IPS-18c (cell line): ENCODE measurements around the gene KAT7.
A peak's percentile ranks its signal among the peaks of the same experiment; 100 is the strongest.
"Not testable (repeated sequence)": the region's sequence is repeated elsewhere in the genome, so short reads cannot be mapped to it uniquely, and the experiment has no call there.

ENCODE experiments used
- H3K4me3 ChIP-seq: 2 replicates; pipeline ENCODE4 v1.7.0; 2013; ENCODE audit warnings: low read depth, mild to moderate bottlenecking, low read length, moderate library complexity; ENCODE audit not compliant: insufficient read depth
- H3K9me3 ChIP-seq: one replicate; pipeline ENCODE4 v1.6.1; 2013; ENCODE audit warnings: mild to moderate bottlenecking, low read length, moderate library complexity; ENCODE audit not compliant: control insufficient read depth, insufficient read depth

The KAT7 gene

GRCh38 chr17:49757151-49757777, 31.2 kb upstream of the KAT7 start:
- no peaks in the 10 kb centered on the region for H3K9me3 ChIP-seq
- H3K4me3 ChIP-seq = no peak overlapping the region

GRCh38 chr17:49758464-49759010, 29.9 kb upstream of the KAT7 start:
- not testable (repeated sequence) for H3K4me3 ChIP-seq, H3K9me3 ChIP-seq

- Histone ChIP-seq H3K4me3 (no peak overlapping the region), H3K9me3 (no peaks in the 10 kb centered on the region)
These were observed 29.3 kb upstream of the KAT7 start for GRCh38 chr17:49759203-49759602.

- H3K4me3 ChIP-seq = no peak overlapping the region
- H3K9me3 ChIP-seq = no peaks in the 10 kb centered on the region
These were observed 28.2 kb upstream of the KAT7 start for GRCh38 chr17:49760296-49760695.

- Histone ChIP-seq H3K4me3 (no peak overlapping the region), H3K9me3 (no peaks in the 10 kb centered on the region)
These were observed 27.4 kb upstream of the KAT7 start for GRCh38 chr17:49760932-49761558.

GRCh38 chr17:49762151-49762941, 26.1 kb upstream of the KAT7 start:
- Histone ChIP-seq H3K9me3 (peaks cover 3% of the 10 kb centered on the region), H3K4me3 (peak overlapping the region; percentile 66)

- peak within 1 kb of the TSS; percentile 66 for H3K4me3 ChIP-seq
These were observed 24.5 kb upstream of the KAT7 start, which contains the start of gene FAM117A for GRCh38 chr17:49763735-49764558. Gene FAM117A (minus strand): TSS chr17:49764131. CDS start chr17:49764087, 44 bp downstream.

GRCh38 chr17:49764559-49765180, 23.8 kb upstream of the KAT7 start:
- peak overlapping the region; percentile 21; the same call in 1 of the 2 replicates for H3K4me3 ChIP-seq

More at GRCh38 chr17:49763735-49764558, 24.5 kb upstream of the KAT7 start, which contains the start of gene FAM117A:
- H3K9me3 ChIP-seq = peaks cover 3% of the 10 kb centered on the region

GRCh38 chr17:49766918-49767530, 21.5 kb upstream of the KAT7 start:
- H3K4me3 ChIP-seq = no peak overlapping the region
- H3K9me3 ChIP-seq = peaks cover 3% of the 10 kb centered on the region

More at GRCh38 chr17:49764559-49765180, 23.8 kb upstream of the KAT7 start:
- peaks cover 3% of the 10 kb centered on the region for H3K9me3 ChIP-seq

GRCh38 chr17:49775546-49776260, 12.8 kb upstream of the KAT7 start:
- Histone ChIP-seq H3K9me3 (no peaks in the 10 kb centered on the region), H3K4me3 (no peak overlapping the region)

GRCh38 chr17:49776551-49777300, 11.8 kb upstream of the KAT7 start:
- no peak overlapping the region for H3K4me3 ChIP-seq

GRCh38 chr17:49777563-49777962, 10.9 kb upstream of the KAT7 start:
- no peaks in the 10 kb centered on the region for H3K9me3 ChIP-seq
- H3K4me3 ChIP-seq = no peak overlapping the region

More at GRCh38 chr17:49776551-49777300, 11.8 kb upstream of the KAT7 start:
- H3K9me3 ChIP-seq = no peaks in the 10 kb centered on the region

GRCh38 chr17:49779156-49779738, 9.2 kb upstream of the KAT7 start:
- Histone ChIP-seq H3K4me3 (no peak overlapping the region), H3K9me3 (no peaks in the 10 kb centered on the region)

GRCh38 chr17:49779739-49780231, 8.7 kb upstream of the KAT7 start:
- no peak overlapping the region for H3K4me3 ChIP-seq

More at GRCh38 chr17:49779739-49780231, 8.7 kb upstream of the KAT7 start:
- no peaks in the 10 kb centered on the region for H3K9me3 ChIP-seq
